GM23338 (cell line): ENCODE measurements around the gene RPS28. TPM values are rescaled to one million over a fixed set of nuclear protein-coding genes. Genes with fewer than 3 reads are reported as not detected.

Experiments used
- ATAC-seq: fragments of 200-7000 bp; cut with Tn5 transposase; 3 replicates; pipeline ENCODE4 v1.9.1; 2020
- DNase-seq: peaks from one replicate; pipeline ENCODE4 v3.0.0-alpha.2; 2015; ENCODE audit warnings: low spot score
- H2AFZ ChIP-seq: fragments of 200-600 bp; sonication (generic); 2 replicates; pipeline ENCODE4 v1.8.0; 2016; ENCODE audit warnings: antibody characterized with exemption, mild to moderate bottlenecking, moderate library complexity
- H3F3A ChIP-seq: fragments of 200-600 bp; sonication (generic); replicated peaks from 2 replicates; pipeline ENCODE4 v1.8.0; 2017; ENCODE audit warnings: antibody characterized with exemption, mixed run types, low read depth
- H3K27ac ChIP-seq: fragments of 200-600 bp; sonication (generic); 2 replicates; pipeline ENCODE4 v1.6.1; 2016; ENCODE audit warnings: low read depth
- H3K27me3 ChIP-seq: fragments of 200-600 bp; sonication (generic); 2 replicates; pipeline ENCODE4 v1.8.0; 2016; ENCODE audit warnings: mild to moderate bottlenecking, mixed run types, moderate library complexity; ENCODE audit not compliant: insufficient read depth
- H3K36me3 ChIP-seq: fragments of 200-600 bp; sonication (generic); 2 replicates; pipeline ENCODE4 v1.8.0; 2016; ENCODE audit warnings: mild to moderate bottlenecking; ENCODE audit not compliant: insufficient read depth
- H3K4me1 ChIP-seq: fragments of 200-600 bp; sonication (generic); 2 replicates; pipeline ENCODE4 v1.8.0; 2016; ENCODE audit warnings: mild to moderate bottlenecking, moderate library complexity; ENCODE audit not compliant: insufficient read depth
- H3K4me2 ChIP-seq: fragments of 200-600 bp; sonication (generic); 2 replicates; pipeline ENCODE4 v1.7.1; 2017; ENCODE audit warnings: mixed run types
- H3K4me3 ChIP-seq: fragments of 200-600 bp; sonication (generic); 2 replicates; pipeline ENCODE4 v1.6.1; 2016; ENCODE audit warnings: mixed run types
- H3K79me2 ChIP-seq: fragments of 200-600 bp; sonication (generic); replicated peaks from 2 replicates; pipeline ENCODE4 v1.8.0; 2017; ENCODE audit warnings: mild to moderate bottlenecking; ENCODE audit not compliant: insufficient read depth
- H3K9me2 ChIP-seq: fragments of 200-600 bp; sonication (generic); 2 replicates; pipeline ENCODE4 v1.8.0; 2017; ENCODE audit not compliant: insufficient read depth
- H4K20me1 ChIP-seq: fragments of 200-600 bp; sonication (generic); replicated peaks from 2 replicates; pipeline ENCODE4 v1.8.0; 2017; ENCODE audit warnings: mild to moderate bottlenecking; ENCODE audit not compliant: insufficient read depth
- H3K27ac Mint-ChIP-seq: 2 replicates; pipeline ENCODE4 v1.8.0; 2020; ENCODE audit warnings: inconsistent platforms, mild to moderate bottlenecking, moderate library complexity, mixed read lengths
- H3K27me3 Mint-ChIP-seq: 3 replicates; pipeline ENCODE4 v1.8.0; 2022; ENCODE audit warnings: low read depth, mild to moderate bottlenecking, moderate library complexity, mixed read lengths, inconsistent platforms; ENCODE audit not compliant: insufficient read depth, poor library complexity
- H3K36me3 Mint-ChIP-seq: 3 replicates; pipeline ENCODE4 v1.8.0; 2021; ENCODE audit warnings: low read depth, mild to moderate bottlenecking, inconsistent platforms, moderate library complexity, mixed read lengths
- H3K4me1 Mint-ChIP-seq: 3 replicates; pipeline ENCODE4 v1.8.0; 2020; ENCODE audit warnings: mild to moderate bottlenecking, inconsistent platforms, mixed read lengths
- H3K4me3 Mint-ChIP-seq: 3 replicates; pipeline ENCODE4 v1.8.0; 2021; ENCODE audit warnings: moderate library complexity, mild to moderate bottlenecking, inconsistent platforms, mixed read lengths
- H3K9me3 Mint-ChIP-seq: 3 replicates; pipeline ENCODE4 v1.8.0; 2020; ENCODE audit warnings: moderate library complexity, mild to moderate bottlenecking, inconsistent platforms, mixed read lengths
- CREB1 ChIP-seq: fragments of 250-450 bp; sonication (Bioruptor Pico); IDR thresholded peaks from 2 replicates; pipeline ENCODE4 v1.5.0; 2020; ENCODE audit warnings: low read depth, mild to moderate bottlenecking, moderate library complexity
- CTCF ChIP-seq, 2 experiments: fragments of 200-600 bp in 1 of 2; sonication (generic) in 1 of 2; conservative IDR thresholded peaks; 2 replicates each; pipeline versions ENCODE4 v1.5.1 to v1.6.1; 2016 to 2017; ENCODE audit warnings: antibody characterized with exemption in 2 of 2, low read depth in 2 of 2, mild to moderate bottlenecking in 2 of 2, moderate library complexity in 1 of 2
- ETS1 ChIP-seq: IDR thresholded peaks from 2 replicates; pipeline ENCODE4 v1.6.1; 2016; ENCODE audit warnings: antibody characterized with exemption
- EZH2 ChIP-seq: fragments of 200-600 bp; sonication (generic); IDR thresholded peaks from one replicate; pipeline ENCODE4 v1.8.0; 2017; ENCODE audit warnings: antibody characterized with exemption, mild to moderate bottlenecking, low read depth; ENCODE audit not compliant: unreplicated experiment
- EZH2phosphoT487 ChIP-seq: fragments of 200-600 bp; sonication (generic); IDR thresholded peaks from one replicate; pipeline ENCODE4 v1.8.1; 2018; ENCODE audit warnings: antibody characterized with exemption; ENCODE audit not compliant: unreplicated experiment
- JUNB ChIP-seq: IDR thresholded peaks from one replicate; pipeline ENCODE4 v1.6.1; 2016; ENCODE audit warnings: antibody characterized with exemption; ENCODE audit not compliant: unreplicated experiment
- NANOG ChIP-seq: IDR thresholded peaks from 2 replicates; pipeline ENCODE4 v1.6.1; 2016; ENCODE audit warnings: antibody characterized with exemption, borderline replicate concordance
- POLR2AphosphoS5 ChIP-seq: IDR thresholded peaks from 2 replicates; pipeline ENCODE4 v1.6.1; 2016; ENCODE audit warnings: antibody characterized with exemption, low read depth
- STAT1 ChIP-seq: IDR thresholded peaks from one replicate; pipeline ENCODE4 v1.6.1; 2016; ENCODE audit warnings: antibody characterized with exemption; ENCODE audit not compliant: unreplicated experiment
- ZNF114 ChIP-seq: fragments of 250-450 bp; sonication (Bioruptor Pico); IDR thresholded peaks from 2 replicates; pipeline ENCODE4 v1.5.0; 2020; ENCODE audit warnings: mild to moderate bottlenecking, moderate library complexity
- ZNF331 ChIP-seq: fragments of 250-450 bp; sonication (Bioruptor Pico); IDR thresholded peaks from 2 replicates; pipeline ENCODE4 v1.5.0; 2020; ENCODE audit warnings: low read depth, mild to moderate bottlenecking, moderate library complexity
- polyA plus RNA-seq: library from polyadenylated mRNA; unstranded; fragments of >200 nt; fragmentation: Nextera tagmentation; extraction: Ambion mirVana; gene quantifications from 2 replicates; pipeline ENCODE4 v1.2.1, GENCODE V29; 2016
- total RNA-seq: library from RNA; depleted of rRNA; stranded (reverse); fragments of >200 nt; shearing (Covaris generic); gene quantifications from 2 replicates; pipeline ENCODE4 v1.2.3, GENCODE V29; 2014
- TF ChIP-seq, protein P1 (sequence below): fragments of 250-450 bp; sonication (Bioruptor Pico); IDR thresholded peaks from 2 replicates; pipeline ENCODE4 v1.5.0; 2020; ENCODE audit warnings: mild to moderate bottlenecking, moderate library complexity
- TF ChIP-seq, protein P2 (sequence below): IDR thresholded peaks from one replicate; pipeline ENCODE4 v1.6.1; 2018; ENCODE audit warnings: antibody characterized with exemption; ENCODE audit not compliant: unreplicated experiment

Gene RPS28
- total and polyA plus RNA-seq, 2 experiments from 2014 or later, result 174 to 1,790 TPM

DNA sequence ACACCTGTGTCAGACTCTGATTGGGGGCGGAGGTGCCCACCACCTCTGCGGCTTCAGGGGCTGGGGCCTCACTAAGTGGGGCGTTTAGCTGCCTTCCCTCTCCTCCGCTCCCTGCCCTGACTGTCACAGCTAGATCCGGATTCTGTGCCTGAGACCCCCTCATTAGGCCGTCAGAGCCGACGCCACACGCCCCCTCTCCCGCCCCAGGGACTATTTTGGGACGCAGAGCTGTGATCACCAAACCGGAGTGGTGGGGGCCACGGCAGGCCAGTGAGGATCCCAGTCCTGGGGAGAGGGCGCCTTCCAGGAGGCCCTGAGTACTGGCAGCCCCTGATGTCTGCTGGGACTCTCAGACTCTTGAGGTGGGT lies 21.0 kb downstream of the RPS28 start:
- H3K4me1 Mint-ChIP-seq, result peaks cover 11% of the 10 kb centered on the region; the same call in 2 of the 3 replicates
- no peaks in the 10 kb centered on the region for H3K36me3 ChIP-seq
- H4K20me1 ChIP-seq, result no peaks in the 10 kb centered on the region
- no peaks in the 10 kb centered on the region for H3K79me2 ChIP-seq
- H3K9me2 ChIP-seq, result no peaks in the 10 kb centered on the region
- DNase-seq, result peak; percentile 46
- H3K4me3 Mint-ChIP-seq, result peak overlapping the region; percentile 71; the same call in 2 of the 3 replicates
- peak overlapping the region; percentile 83 for H3K4me3 ChIP-seq
- H3K27me3 ChIP-seq, result peaks cover 9% of the 10 kb centered on the region; the same call in 1 of the 2 replicates
- no peaks in the 10 kb centered on the region for H3K36me3 Mint-ChIP-seq
- H3K27me3 Mint-ChIP-seq, result peaks cover 32% of the 10 kb centered on the region
- H3F3A ChIP-seq, result no peaks in the 10 kb centered on the region; the same call in 1 of the 2 replicates
- peaks cover 8% of the 10 kb centered on the region; the same call in 1 of the 2 replicates for H3K4me1 ChIP-seq
- no peak overlapping the region for H3K27ac ChIP-seq
- TF ChIP-seq JUNB, result no peak
- TF ChIP-seq POLR2AphosphoS5, result no peak
- no peak for TF ChIP-seq ETS1
- no peak for TF ChIP-seq STAT1
- TF ChIP-seq ZNF331 (CRISPR knock-in tag), result no peak
- no peak for TF ChIP-seq EZH2phosphoT487
- no peak for TF ChIP-seq CREB1
- TF ChIP-seq EZH2, result no peak
- TF ChIP-seq NANOG, result no peak
- TF ChIP-seq ZNF114 (CRISPR knock-in tag), result no peak
- TF ChIP-seq, protein P1, sequence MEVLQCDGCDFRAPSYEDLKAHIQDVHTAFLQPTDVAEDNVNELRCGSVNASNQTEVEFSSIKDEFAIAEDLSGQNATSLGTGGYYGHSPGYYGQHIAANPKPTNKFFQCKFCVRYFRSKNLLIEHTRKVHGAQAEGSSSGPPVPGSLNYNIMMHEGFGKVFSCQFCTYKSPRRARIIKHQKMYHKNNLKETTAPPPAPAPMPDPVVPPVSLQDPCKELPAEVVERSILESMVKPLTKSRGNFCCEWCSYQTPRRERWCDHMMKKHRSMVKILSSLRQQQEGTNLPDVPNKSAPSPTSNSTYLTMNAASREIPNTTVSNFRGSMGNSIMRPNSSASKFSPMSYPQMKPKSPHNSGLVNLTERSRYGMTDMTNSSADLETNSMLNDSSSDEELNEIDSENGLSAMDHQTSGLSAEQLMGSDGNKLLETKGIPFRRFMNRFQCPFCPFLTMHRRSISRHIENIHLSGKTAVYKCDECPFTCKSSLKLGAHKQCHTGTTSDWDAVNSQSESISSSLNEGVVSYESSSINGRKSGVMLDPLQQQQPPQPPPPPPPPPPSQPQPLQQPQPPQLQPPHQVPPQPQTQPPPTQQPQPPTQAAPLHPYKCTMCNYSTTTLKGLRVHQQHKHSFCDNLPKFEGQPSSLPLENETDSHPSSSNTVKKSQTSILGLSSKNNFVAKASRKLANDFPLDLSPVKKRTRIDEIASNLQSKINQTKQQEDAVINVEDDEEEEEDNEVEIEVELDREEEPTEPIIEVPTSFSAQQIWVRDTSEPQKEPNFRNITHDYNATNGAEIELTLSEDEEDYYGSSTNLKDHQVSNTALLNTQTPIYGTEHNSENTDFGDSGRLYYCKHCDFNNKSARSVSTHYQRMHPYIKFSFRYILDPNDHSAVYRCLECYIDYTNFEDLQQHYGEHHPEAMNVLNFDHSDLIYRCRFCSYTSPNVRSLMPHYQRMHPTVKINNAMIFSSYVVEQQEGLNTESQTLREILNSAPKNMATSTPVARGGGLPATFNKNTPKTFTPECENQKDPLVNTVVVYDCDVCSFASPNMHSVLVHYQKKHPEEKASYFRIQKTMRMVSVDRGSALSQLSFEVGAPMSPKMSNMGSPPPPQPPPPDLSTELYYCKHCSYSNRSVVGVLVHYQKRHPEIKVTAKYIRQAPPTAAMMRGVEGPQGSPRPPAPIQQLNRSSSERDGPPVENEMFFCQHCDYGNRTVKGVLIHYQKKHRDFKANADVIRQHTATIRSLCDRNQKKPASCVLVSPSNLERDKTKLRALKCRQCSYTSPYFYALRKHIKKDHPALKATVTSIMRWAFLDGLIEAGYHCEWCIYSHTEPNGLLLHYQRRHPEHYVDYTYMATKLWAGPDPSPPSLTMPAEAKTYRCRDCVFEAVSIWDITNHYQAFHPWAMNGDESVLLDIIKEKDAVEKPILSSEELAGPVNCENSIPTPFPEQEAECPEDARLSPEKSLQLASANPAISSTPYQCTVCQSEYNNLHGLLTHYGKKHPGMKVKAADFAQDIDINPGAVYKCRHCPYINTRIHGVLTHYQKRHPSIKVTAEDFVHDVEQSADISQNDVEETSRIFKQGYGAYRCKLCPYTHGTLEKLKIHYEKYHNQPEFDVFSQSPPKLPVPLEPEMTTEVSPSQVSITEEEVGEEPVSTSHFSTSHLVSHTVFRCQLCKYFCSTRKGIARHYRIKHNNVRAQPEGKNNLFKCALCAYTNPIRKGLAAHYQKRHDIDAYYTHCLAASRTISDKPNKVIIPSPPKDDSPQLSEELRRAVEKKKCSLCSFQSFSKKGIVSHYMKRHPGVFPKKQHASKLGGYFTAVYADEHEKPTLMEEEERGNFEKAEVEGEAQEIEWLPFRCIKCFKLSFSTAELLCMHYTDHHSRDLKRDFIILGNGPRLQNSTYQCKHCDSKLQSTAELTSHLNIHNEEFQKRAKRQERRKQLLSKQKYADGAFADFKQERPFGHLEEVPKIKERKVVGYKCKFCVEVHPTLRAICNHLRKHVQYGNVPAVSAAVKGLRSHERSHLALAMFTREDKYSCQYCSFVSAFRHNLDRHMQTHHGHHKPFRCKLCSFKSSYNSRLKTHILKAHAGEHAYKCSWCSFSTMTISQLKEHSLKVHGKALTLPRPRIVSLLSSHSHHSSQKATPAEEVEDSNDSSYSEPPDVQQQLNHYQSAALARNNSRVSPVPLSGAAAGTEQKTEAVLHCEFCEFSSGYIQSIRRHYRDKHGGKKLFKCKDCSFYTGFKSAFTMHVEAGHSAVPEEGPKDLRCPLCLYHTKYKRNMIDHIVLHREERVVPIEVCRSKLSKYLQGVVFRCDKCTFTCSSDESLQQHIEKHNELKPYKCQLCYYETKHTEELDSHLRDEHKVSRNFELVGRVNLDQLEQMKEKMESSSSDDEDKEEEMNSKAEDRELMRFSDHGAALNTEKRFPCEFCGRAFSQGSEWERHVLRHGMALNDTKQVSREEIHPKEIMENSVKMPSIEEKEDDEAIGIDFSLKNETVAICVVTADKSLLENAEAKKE (CRISPR knock-in tag), result no peak
- TF ChIP-seq CTCF (conservative IDR thresholded peaks at IDR 0.05; ENCODE audit: low read depth in 2 of 2), result no peak
- TF ChIP-seq, protein P2, sequence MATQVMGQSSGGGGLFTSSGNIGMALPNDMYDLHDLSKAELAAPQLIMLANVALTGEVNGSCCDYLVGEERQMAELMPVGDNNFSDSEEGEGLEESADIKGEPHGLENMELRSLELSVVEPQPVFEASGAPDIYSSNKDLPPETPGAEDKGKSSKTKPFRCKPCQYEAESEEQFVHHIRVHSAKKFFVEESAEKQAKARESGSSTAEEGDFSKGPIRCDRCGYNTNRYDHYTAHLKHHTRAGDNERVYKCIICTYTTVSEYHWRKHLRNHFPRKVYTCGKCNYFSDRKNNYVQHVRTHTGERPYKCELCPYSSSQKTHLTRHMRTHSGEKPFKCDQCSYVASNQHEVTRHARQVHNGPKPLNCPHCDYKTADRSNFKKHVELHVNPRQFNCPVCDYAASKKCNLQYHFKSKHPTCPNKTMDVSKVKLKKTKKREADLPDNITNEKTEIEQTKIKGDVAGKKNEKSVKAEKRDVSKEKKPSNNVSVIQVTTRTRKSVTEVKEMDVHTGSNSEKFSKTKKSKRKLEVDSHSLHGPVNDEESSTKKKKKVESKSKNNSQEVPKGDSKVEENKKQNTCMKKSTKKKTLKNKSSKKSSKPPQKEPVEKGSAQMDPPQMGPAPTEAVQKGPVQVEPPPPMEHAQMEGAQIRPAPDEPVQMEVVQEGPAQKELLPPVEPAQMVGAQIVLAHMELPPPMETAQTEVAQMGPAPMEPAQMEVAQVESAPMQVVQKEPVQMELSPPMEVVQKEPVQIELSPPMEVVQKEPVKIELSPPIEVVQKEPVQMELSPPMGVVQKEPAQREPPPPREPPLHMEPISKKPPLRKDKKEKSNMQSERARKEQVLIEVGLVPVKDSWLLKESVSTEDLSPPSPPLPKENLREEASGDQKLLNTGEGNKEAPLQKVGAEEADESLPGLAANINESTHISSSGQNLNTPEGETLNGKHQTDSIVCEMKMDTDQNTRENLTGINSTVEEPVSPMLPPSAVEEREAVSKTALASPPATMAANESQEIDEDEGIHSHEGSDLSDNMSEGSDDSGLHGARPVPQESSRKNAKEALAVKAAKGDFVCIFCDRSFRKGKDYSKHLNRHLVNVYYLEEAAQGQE, result no peak
- H3K4me2 ChIP-seq, result peak overlapping the region; percentile 84
- ATAC-seq, result peak; percentile 12
- no peak overlapping the region for H3K27ac Mint-ChIP-seq
- no peaks in the 10 kb centered on the region for H3K9me3 Mint-ChIP-seq
- 0 out of 2 replicates have a peak overlapping the region, but pooled peaks have one; percentile 81 for H2AFZ ChIP-seq
